NCI-H2107 treated with DMSO at 0.1 percent for 48 hours (cell line): ENCODE measurements around the gene MAGEA12.
"Not testable (repeated sequence)": the region's sequence is repeated elsewhere in the genome, so short reads cannot be mapped to it uniquely, and the experiment has no call there.

ENCODE experiments used
- DNase-seq: peaks from one replicate; lab custom pipeline; 2025; ENCODE audit not compliant: unreplicated experiment; lab: John Stamatoyannopoulos, UW

The MAGEA12 gene, protein sequence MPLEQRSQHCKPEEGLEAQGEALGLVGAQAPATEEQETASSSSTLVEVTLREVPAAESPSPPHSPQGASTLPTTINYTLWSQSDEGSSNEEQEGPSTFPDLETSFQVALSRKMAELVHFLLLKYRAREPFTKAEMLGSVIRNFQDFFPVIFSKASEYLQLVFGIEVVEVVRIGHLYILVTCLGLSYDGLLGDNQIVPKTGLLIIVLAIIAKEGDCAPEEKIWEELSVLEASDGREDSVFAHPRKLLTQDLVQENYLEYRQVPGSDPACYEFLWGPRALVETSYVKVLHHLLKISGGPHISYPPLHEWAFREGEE

DNA sequence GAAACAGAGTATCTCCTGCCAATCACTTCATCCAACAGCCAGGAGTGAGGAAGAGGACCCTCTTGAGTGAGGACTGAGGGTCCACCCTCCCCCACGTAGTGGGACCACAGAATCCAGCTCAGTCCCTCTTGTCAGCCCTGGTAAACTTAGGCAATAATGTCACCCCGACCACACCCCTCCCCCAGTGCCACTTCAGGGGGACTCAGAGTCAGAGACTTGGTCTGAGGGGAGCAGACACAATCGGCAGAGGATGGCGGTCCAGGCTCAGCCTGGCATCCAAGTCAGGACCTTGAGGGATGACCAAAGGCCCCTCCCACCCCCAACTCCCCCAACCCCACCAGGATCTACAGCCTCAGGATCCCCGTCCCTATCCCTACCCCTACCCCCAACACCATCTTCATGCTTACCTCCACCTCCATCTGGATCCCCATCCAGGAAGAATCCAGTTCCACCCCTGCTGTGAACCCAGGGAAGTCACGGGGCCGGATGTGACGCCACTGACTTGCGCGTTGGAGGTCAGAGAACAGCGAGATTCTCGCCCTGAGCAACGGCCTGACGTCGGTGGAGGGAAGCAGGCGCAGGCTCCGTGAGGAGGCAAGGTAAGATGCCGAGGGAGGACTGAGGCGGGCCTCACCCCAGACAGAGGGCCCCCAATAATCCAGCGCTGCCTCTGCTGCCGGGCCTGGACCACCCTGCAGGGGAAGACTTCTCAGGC lies at the start of gene MAGEA12, which contains the start of gene CSAG1:
Gene MAGEA12, plus strand, starts transcription at position 497 of the 715 bp plus-strand sequence. CDS start 2,405 bp downstream, outside the sequence.
Gene CSAG1, minus strand, starts transcription at position 461 of the 715 bp plus-strand sequence. CDS start 1,261 bp downstream, outside the sequence.
- DNase-seq, result no peak

DNA sequence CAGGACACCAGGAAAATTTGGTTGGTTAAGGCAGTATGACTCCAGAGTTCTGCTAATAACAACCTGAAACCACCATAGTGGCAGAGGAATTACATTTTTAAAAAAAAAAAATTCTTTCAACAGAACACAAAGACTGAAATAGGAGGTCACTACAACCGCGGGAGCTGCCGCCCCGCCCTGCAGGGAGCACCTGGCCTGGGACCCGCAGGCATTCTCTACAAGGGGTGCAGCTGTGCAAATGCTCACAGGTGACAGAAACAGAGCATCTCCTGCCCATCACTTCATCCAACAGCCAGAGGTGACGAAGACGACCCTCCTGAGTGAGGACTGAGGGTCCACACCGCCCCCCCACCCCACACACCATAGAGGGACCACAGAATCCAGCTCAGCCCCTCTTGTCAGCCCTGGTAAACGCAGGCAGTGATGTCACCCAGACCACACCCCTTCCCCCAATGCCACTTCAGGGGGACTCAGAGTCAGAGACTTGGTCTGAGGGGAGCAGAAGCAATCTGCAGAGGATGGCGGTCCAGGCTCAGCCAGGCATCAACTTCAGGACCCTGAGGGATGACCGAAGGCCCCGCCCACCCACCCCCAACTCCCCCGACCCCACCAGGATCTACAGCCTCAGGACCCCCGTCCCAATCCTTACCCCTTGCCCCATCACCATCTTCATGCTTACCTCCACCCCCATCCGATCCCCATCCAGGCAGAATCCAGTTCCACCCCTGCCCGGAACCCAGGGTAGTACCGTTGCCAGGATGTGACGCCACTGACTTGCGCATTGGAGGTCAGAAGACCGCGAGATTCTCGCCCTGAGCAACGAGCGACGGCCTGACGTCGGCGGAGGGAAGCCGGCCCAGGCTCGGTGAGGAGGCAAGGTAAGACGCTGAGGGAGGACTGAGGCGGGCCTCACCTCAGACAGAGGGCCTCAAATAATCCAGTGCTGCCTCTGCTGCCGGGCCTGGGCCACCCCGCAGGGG lies 35.3 kb upstream of the MAGEA12 start, which contains the start of gene MAGEA3:
Gene MAGEA3, plus strand, starts transcription at position 843 of the 980 bp plus-strand sequence. CDS start 2,039 bp downstream, outside the sequence.
- DNase-seq, result not testable (repeated sequence)

DNA sequence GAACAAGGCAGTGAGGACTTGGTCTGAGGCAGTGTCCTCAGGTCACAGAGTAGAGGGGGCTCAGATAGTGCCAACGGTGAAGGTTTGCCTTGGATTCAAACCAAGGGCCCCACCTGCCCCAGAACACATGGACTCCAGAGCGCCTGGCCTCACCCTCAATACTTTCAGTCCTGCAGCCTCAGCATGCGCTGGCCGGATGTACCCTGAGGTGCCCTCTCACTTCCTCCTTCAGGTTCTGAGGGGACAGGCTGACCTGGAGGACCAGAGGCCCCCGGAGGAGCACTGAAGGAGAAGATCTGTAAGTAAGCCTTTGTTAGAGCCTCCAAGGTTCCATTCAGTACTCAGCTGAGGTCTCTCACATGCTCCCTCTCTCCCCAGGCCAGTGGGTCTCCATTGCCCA lies 33.2 kb upstream of the MAGEA12 start:
- DNase-seq, result not testable (repeated sequence)

DNA sequence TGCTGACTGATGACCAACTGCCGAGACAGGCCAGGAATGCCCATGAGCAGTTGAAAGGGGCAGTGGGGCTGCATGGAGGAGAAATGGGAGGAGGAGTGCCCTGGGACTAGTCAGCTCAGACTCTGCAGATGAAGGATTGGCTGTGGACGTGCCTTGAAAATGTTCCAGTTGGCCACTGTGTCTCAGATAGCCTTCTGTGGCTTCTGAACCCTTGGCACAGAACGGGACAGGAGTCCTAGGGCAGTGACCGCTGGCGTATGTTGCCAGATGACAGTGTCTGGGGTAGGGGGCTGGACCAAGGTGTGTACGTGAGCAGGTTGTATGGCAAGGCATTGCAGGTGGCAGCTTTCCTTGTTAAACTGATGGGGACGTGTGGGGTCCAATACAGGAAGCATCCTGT lies 27.1 kb upstream of the MAGEA12 start:
- not testable (repeated sequence) for DNase-seq

DNA sequence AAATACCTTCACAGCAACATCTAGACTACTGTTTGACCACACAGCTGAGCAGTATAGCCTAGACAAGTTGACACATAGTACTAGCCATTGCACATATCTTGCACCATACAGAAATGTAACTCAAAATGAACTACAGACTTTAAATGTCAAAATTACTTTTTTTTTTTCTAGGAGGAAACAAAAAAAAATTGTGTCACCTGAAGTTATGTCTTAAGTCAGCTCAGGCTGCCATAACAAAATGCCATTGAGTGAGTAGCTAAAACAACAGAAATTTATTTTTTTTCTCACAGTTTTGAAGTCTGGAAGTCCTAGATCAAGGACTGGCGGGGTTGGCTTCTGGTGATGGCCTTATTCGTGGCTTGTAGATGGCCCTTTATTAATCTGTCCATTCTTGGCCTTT lies 24.4 kb upstream of the MAGEA12 start, which contains the start of gene CSAG2:
Gene CSAG2, minus strand, starts transcription at position 101 of the 400 bp plus-strand sequence. CDS start 161 bp downstream, outside the sequence.
- not testable (repeated sequence) for DNase-seq

DNA sequence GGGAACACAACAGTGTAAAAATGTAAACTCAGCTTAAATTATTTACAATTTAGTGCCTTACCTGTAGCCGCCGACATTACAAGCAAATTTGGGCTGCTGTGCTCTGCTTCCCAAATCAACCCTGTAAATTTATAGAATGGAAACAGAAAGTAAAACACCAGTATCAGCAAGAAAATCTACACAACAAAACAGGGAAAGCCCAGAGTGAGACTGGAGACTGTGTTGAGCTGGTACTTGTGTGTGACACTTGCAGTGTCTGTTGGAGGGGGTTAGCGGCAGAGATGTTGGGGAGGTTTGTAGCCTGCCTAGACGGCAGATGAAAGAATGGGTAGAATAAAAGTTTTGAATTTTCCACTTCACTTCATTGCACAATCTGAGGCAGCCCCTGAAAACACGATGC lies 20.4 kb upstream of the MAGEA12 start:
- DNase-seq, result not testable (repeated sequence)

DNA sequence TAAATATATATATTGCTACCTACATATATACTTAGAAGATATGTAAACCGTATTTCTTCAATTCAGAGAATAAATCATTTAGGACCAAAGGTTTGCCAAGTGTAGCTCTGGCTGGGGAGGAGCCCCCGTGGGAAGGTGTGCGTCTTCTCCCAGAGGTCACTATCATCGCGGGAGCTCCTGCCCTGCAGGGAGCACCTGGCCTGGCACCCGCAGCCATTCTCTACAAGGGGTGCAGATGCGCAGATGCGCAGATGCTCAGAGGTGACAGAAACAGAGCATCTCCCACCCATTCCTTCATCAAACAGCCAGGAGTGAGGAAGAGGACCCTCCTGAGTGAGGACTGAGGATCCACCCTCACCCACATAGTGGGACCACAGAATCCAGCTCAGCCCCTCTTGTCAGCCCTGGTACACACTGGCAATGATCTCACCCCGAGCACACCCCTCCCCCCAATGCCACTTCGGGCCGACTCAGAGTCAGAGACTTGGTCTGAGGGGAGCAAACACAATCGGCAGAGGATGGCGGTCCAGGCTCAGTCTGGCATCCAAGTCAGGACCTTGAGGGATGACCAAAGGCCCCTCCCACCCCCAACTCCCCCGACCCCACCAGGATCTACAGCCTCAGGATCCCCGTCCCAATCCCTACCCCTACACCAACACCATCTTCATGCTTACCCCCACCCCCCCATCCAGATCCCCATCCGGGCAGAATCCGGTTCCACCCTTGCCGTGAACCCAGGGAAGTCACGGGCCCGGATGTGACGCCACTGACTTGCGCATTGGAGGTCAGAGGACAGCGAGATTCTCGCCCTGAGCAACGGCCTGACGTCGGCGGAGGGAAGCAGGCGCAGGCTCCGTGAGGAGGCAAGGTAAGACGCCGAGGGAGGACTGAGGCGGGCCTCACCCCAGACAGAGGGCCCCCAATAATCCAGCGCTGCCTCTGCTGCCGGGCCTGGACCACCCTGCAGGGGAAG lies 19.5 kb upstream of the MAGEA12 start, which contains the start of gene MAGEA2B:
Gene MAGEA2B, plus strand, starts transcription at position 814 of the 973 bp plus-strand sequence. CDS start 2,479 bp downstream, outside the sequence.
- DNase-seq, result not testable (repeated sequence)

DNA sequence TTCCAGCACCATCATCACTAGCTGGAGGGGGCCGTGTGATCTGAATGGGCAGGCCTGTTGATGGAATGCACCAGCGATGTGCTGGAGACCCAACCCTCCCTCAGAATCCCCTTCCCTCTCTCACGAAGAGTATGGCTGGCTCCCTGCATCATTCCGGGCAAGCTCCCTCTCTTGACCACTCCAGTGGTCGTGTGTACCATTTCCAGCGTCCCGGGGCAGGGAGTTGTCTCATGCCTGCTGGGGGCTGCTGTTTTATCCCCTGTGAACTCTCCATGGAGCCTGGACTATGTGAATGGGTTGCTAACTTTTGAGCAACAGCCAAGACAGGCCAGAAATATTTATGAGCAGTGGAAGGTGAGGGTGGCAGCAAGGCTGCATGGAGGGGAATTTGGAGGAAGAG lies 8.1 kb upstream of the MAGEA12 start:
- no peak for DNase-seq

DNA sequence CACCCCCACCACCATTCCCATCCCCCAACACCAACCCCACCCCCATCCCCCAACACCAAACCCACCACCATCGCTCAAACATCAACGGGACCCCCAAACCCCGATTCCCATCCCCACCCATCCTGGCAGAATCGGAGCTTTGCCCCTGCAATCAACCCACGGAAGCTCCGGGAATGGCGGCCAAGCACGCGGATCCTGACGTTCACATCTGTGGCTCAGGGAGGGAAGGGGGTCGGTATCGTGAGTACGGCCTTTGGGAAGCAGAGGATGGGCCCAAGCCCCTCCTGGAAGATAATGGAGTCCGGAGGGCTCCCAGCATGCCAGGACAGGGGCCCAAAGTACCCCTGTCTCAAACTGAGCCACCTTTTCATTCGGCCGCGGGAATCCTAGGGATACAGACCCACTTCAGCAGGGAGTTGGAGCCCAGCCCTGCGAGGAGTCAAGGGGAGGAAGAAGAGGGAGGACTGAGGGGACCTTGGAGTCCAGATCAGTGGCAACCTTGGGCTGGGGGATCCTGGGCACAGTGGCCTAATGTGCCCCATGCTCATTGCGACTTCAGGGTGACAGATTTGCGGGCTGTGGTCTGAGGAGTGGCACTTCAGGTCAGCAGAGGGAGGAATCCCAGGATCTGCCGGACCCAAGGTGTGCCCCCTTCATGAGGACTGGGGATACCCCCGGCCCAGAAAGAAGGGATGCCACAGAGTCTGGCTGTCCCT lies 744 bp downstream of the MAGEA12 start:
- DNase-seq, result not testable (repeated sequence)

DNA sequence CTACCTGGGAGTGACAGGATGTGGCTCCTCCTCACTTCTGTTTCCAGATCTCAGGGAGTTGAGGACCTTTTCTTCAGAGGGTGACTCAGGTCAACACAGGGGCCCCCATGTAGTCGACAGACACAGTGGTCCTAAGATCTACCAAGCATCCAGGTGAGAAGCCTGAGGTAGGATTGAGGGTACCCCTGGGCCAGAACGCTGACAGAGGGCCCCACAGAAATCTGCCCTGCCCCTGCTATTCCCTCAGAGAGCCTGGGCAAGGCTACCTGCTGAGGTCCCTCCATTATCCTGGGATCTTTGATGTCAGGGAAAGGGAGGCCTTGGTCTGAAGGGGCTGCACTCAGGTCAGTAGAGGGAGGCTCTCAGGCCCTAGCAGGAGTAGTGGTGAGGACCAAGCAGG lies 1.5 kb downstream of the MAGEA12 start:
- DNase-seq, result no peak

DNA sequence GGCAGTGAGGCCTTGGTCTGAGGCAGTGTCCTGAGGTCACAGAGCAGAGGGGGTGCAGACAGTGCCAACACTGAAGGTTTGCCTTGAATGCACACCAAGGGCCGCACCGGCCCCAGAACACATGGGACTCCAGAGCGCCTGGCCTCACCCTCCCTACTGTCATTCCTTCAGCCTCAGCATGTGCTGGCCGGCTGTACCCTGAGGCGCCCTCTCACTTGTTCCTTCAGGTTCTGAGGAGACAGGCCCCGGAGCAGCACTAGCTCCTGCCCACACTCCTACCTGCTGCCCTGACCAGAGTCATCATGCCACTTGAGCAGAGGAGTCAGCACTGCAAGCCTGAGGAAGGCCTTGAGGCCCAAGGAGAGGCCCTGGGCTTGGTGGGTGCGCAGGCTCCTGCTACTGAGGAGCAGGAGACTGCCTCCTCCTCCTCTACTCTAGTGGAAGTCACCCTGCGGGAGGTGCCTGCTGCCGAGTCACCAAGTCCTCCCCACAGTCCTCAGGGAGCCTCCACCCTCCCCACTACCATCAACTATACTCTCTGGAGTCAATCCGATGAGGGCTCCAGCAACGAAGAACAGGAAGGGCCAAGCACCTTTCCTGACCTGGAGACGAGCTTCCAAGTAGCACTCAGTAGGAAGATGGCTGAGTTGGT lies 2.4 kb downstream of the MAGEA12 start:
- no peak for DNase-seq

DNA sequence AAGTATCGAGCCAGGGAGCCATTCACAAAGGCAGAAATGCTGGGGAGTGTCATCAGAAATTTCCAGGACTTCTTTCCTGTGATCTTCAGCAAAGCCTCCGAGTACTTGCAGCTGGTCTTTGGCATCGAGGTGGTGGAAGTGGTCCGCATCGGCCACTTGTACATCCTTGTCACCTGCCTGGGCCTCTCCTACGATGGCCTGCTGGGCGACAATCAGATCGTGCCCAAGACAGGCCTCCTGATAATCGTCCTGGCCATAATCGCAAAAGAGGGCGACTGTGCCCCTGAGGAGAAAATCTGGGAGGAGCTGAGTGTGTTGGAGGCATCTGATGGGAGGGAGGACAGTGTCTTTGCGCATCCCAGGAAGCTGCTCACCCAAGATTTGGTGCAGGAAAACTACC lies 3.0 kb downstream of the MAGEA12 start:
- not testable (repeated sequence) for DNase-seq

DNA sequence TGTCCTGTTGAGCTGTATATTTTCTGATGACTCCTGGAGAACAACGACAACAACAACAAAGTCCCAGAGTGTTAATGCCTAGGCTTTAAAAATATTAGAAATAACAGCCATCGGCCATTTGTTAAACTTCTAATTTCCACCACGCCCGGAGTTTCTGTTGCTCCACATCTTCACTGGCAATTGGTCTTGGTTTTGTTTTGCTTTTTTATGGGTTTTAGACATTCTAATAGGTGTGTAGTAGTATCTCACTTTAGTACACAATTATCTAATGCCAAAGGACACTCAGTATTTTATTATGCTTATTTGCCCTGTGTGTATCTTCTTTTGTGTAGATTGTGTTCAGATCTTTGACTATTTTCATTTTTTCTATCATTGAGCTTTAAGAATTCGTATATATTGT lies 5.0 kb downstream of the MAGEA12 start:
- DNase-seq, result no peak

DNA sequence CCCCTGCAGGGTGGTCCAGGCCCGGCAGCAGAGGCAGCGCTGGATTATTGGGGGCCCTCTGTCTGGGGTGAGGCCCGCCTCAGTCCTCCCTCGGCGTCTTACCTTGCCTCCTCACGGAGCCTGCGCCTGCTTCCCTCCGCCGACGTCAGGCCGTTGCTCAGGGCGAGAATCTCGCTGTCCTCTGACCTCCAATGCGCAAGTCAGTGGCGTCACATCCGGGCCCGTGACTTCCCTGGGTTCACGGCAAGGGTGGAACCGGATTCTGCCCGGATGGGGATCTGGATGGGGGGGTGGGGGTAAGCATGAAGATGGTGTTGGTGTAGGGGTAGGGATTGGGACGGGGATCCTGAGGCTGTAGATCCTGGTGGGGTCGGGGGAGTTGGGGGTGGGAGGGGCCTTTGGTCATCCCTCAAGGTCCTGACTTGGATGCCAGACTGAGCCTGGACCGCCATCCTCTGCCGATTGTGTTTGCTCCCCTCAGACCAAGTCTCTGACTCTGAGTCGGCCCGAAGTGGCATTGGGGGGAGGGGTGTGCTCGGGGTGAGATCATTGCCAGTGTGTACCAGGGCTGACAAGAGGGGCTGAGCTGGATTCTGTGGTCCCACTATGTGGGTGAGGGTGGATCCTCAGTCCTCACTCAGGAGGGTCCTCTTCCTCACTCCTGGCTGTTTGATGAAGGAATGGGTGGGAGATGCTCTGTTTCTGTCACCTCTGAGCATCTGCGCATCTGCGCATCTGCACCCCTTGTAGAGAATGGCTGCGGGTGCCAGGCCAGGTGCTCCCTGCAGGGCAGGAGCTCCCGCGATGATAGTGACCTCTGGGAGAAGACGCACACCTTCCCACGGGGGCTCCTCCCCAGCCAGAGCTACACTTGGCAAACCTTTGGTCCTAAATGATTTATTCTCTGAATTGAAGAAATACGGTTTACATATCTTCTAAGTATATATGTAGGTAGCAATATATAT lies 20.4 kb downstream of the MAGEA12 start, which contains the start of gene MAGEA2:
Gene MAGEA2, minus strand, starts transcription at position 157 of the 965 bp plus-strand sequence. CDS start 2,479 bp downstream, outside the sequence.
- not testable (repeated sequence) for DNase-seq

DNA sequence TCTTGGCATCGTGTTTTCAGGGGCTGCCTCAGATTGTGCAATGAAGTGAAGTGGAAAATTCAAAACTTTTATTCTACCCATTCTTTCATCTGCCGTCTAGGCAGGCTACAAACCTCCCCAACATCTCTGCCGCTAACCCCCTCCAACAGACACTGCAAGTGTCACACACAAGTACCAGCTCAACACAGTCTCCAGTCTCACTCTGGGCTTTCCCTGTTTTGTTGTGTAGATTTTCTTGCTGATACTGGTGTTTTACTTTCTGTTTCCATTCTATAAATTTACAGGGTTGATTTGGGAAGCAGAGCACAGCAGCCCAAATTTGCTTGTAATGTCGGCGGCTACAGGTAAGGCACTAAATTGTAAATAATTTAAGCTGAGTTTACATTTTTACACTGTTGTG lies 21.3 kb downstream of the MAGEA12 start:
- DNase-seq, result not testable (repeated sequence)

DNA sequence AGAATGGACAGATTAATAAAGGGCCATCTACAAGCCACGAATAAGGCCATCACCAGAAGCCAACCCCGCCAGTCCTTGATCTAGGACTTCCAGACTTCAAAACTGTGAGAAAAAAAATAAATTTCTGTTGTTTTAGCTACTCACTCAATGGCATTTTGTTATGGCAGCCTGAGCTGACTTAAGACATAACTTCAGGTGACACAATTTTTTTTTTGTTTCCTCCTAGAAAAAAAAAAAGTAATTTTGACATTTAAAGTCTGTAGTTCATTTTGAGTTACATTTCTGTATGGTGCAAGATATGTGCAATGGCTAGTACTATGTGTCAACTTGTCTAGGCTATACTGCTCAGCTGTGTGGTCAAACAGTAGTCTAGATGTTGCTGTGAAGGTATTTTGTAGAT lies 25.4 kb downstream of the MAGEA12 start, which contains the start of gene CSAG3:
Gene CSAG3, plus strand, starts transcription at position 301 of the 400 bp plus-strand sequence.
- not testable (repeated sequence) for DNase-seq

DNA sequence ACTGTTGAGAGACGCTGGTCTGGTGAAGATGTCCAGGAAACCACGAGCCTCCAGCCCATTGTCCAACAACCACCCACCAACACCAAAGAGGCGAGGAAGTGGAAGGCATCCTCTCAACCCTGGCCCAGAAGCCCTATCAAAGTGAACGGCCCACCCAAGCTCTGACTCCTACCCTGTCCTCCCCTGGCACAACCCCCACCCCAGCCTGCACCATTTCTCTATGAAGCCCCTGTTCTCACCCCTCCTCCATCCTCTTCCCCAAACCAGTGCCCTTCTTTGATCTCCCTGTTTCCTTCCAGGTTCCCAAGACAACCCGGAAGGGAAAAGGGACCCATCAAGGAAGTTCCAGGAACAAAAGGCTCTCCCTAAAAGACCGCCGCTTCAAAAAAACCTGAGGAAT lies 26.0 kb downstream of the MAGEA12 start:
- DNase-seq, result not testable (repeated sequence)
